OCI-LY1 (cell line): ENCODE results near the gene WIPF1.

Experiments
- CTCF ChIP-seq: fragments of 200-600 bp; sonication (generic), shearing (Covaris generic); IDR thresholded peaks from 2 replicates; pipeline ENCODE4 v1.5.1; 2017; ENCODE audit warnings: mild to moderate bottlenecking, antibody characterized with exemption, low read length, moderate library complexity, mixed read lengths
- EZH2 ChIP-seq: fragments of 200-600 bp; sonication (generic), shearing (Covaris generic); IDR thresholded peaks from 2 replicates; pipeline ENCODE4 v1.8.0; 2017; ENCODE audit warnings: borderline replicate concordance, mixed run types, mild to moderate bottlenecking, antibody characterized with exemption, low read length, moderate library complexity, mixed read lengths

- TF ChIP-seq CTCF (no peak), EZH2 (no peak)
Measured at GRCh38 chr2:174624895-174625430, 27.4 kb upstream of the WIPF1 start.
